A549 treated with AZD9567 at 1 μM for 4 hours (cell line): ENCODE data around the gene GPC5. TPM values are rescaled to one million over a fixed set of nuclear protein-coding genes. Genes with fewer than 3 reads are reported as not detected.

ENCODE experiments used
- total RNA-seq: library from RNA; stranded (reverse); fragments of 200-300 nt; extraction: Qiagen RNA extraction; gene quantifications from 5 replicates; pipeline ENCODE4 v1.2.3, GENCODE V29; 2022; ENCODE audit not compliant: insufficient read depth

GPC5 gene
- 0.08 to 0.10 TPM in 2 of 5 replicates, not detected in the others for total RNA-seq

DNA sequence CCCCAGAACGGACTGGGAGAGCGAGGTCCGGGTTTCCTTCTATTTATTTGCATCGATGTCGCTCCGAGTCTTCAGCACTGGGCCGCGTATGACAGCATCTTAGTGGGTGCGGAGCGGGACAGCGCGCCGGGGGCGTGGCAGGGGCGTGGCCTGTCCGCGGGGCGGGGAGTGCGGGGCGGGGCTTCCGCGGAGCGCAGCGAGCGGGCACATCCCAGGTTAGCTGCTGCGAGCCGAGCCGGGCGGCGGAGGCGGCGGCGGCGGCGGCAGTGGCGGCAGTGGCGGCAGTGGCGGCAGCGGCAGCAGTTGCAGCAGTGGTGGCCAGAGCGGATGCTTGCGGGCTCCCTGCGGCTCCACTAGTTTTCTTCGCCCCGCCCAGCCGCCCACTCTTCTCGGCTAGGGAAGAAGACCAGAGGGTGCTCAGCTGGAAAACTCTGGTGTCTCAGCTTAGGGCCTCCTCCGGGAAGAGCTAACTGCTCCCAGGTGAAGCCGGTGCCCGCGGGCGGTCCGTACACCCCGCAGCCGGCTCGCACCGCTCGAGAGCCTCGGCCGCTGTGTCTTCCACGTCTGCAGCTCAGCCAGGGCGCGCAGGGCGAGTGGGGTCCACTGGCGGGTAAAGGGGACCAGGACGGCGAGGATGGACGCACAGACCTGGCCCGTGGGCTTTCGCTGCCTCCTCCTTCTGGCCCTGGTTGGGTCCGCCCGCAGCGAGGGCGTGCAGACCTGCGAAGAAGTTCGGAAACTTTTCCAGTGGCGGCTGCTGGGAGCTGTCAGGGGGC, at the start of gene GPC5:
Gene GPC5, plus strand, starts transcription at position 209 of the 776 bp plus-strand sequence.

Other genes starting within 250 kb of the GPC5 start
- 1.5 to 2.6 TPM (median 2.0 TPM) in 5 replicates for gene MIR17HG, start 50.9 kb upstream of the GPC5 start, total RNA-seq